UCSD-AML1 (cell line): Measurements from ENCODE around the gene RPS23.
"Not testable (repeated sequence)": the region's sequence is repeated elsewhere in the genome, so short reads cannot be mapped to it uniquely, and the experiment has no call there.

Experiments
- DNase-seq: peaks from one replicate; lab custom pipeline; 2025; ENCODE audit not compliant: unreplicated experiment; lab: John Stamatoyannopoulos, UW

The RPS23 gene

GRCh38 chr5:82290908-82291307 lies 12.8 kb upstream of the RPS23 start:
- no peak for DNase-seq

GRCh38 chr5:82290005-82290404 lies 11.9 kb upstream of the RPS23 start:
- DNase-seq: no peak

- no peak for DNase-seq
Observed at GRCh38 chr5:82287625-82288024, 9.5 kb upstream of the RPS23 start.

GRCh38 chr5:82285206-82285605 lies 7.1 kb upstream of the RPS23 start:
- no peak for DNase-seq

GRCh38 chr5:82283893-82284292 lies 5.7 kb upstream of the RPS23 start:
- DNase-seq: no peak

GRCh38 chr5:82278711-82279370 lies 687 bp upstream of the RPS23 start:
- no peak for DNase-seq

GRCh38 chr5:82277613-82277986 lies 554 bp downstream of the RPS23 start:
- DNase-seq: no peak

GRCh38 chr5:82276800-82277612 lies 1.1 kb downstream of the RPS23 start:
- no peak for DNase-seq

- no peak for DNase-seq
Observed at GRCh38 chr5:82275216-82275664, 2.9 kb downstream of the RPS23 start.

- peak; percentile 27 for DNase-seq
Observed at GRCh38 chr5:82274343-82275211, 3.6 kb downstream of the RPS23 start.

GRCh38 chr5:82273426-82273825 lies 4.7 kb downstream of the RPS23 start:
- DNase-seq: not testable (repeated sequence)

GRCh38 chr5:82272571-82273356 lies 5.4 kb downstream of the RPS23 start:
- DNase-seq: not testable (repeated sequence)

- DNase-seq: not testable (repeated sequence)
Observed at GRCh38 chr5:82269363-82269762, 8.8 kb downstream of the RPS23 start.

GRCh38 chr5:82267297-82267933 lies 10.7 kb downstream of the RPS23 start:
- DNase-seq: not testable (repeated sequence)

GRCh38 chr5:82265047-82265446 lies 13.1 kb downstream of the RPS23 start:
- DNase-seq: no peak

GRCh38 chr5:82259172-82259800 lies 18.9 kb downstream of the RPS23 start:
- no peak for DNase-seq

- DNase-seq: no peak
Observed at GRCh38 chr5:82257729-82258128, 20.4 kb downstream of the RPS23 start.

- DNase-seq: no peak
Observed at GRCh38 chr5:82257247-82257646, 20.9 kb downstream of the RPS23 start.

- DNase-seq: no peak
Observed at GRCh38 chr5:82255844-82256243, 22.3 kb downstream of the RPS23 start.

- DNase-seq: no peak
Observed at GRCh38 chr5:82252744-82253143, 25.4 kb downstream of the RPS23 start.
